ENCODE data around the gene UVRAG.
"Not testable (repeated sequence)": the region's sequence is repeated elsewhere in the genome, so short reads cannot be mapped to it uniquely, and the experiment has no call there.

GRCh38 chr11:75973710-75974109 is 158.7 kb downstream of the UVRAG start:
- TF ChIP-seq CTCF, POLR2A (IDR thresholded peaks at IDR 0.05): not testable (repeated sequence)
